ENCODE results near the gene PLEKHN1. TPM values are rescaled to one million over a fixed set of nuclear protein-coding genes. Genes with fewer than 3 reads are reported as not detected.
"Not testable (repeated sequence)": the region's sequence is repeated elsewhere in the genome, so short reads cannot be mapped to it uniquely, and the experiment has no call there.

Gene PLEKHN1
- polyA plus RNA-seq, 3 donors, result 0.20 to 0.47 (median 0.40) TPM

DNA sequence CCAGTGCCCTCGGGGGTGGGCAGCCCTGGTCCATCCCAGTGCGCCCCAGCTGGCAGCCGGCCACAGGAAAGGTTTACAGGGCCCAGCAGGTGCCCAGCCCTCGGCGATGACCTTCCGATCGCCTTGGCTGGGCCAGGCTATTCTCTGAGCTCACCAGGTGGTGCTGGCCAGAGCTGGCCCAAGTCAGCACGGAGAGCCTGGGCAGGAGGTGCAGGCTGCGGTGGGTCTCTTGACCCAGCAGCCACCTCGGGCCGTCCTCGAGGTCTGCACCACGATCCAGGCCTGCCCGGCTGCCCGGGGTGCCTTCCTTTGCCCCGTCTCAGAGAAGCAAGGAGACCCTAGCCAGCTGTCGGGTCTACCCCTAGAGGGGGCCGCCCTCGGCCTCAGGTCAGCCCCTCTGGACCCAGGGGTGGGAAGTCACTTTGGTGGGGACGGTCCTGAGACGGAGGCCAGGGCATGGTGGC is 15.2 kb downstream of the PLEKHN1 start:
- no peak for DNase-seq (ENCODE audit: extremely low read depth in 1 of 11, low read depth in 9 of 11, low spot score in 4 of 11)

DNA sequence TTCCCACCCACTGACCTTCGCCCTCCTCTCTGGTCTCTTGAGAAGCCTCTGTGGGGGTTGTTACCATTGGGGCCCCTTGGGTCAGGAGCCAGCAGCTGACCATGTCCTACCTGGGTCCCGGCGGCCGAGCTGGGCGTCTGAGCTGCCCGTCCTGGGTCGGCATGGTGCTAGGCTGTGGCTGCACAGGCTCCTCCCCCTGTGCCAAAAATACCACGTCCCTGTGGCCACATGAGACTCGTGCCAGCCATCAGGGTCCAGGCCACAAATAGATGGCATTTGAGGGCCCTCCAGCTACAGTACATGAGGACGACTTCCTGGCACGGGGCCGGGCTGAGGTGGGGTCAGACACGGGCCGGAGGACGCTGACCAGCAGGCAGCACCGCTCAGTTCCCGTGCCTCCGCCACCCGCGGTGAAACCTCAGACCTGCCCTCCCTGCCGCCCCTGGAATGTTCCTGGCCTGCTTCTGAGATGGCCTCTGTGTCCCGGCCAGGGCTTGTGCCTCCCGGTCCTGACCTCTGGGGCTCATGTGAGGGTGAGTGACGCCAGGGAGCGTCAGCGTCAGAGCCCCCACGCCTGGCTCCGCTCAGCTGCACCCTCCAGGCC is 15.8 kb downstream of the PLEKHN1 start, which contains the start of gene PERM1:
Gene PERM1 (minus strand): TSS at position 139 of the 604 bp plus-strand sequence. CDS start 1,064 bp downstream, outside the sequence.
- DNase-seq (ENCODE audit: extremely low read depth in 1 of 11, low read depth in 9 of 11, low spot score in 4 of 11), result no peak

- DNase-seq (ENCODE audit: extremely low read depth in 1 of 11, low read depth in 9 of 11, low spot score in 4 of 11), result no peak
Measured at GRCh38 chr1:982765-983436, 16.6 kb downstream of the PLEKHN1 start.

- no peak for DNase-seq (ENCODE audit: extremely low read depth in 1 of 11, low read depth in 9 of 11, low spot score in 4 of 11)
Measured at GRCh38 chr1:983798-984475, 17.7 kb downstream of the PLEKHN1 start.

DNA sequence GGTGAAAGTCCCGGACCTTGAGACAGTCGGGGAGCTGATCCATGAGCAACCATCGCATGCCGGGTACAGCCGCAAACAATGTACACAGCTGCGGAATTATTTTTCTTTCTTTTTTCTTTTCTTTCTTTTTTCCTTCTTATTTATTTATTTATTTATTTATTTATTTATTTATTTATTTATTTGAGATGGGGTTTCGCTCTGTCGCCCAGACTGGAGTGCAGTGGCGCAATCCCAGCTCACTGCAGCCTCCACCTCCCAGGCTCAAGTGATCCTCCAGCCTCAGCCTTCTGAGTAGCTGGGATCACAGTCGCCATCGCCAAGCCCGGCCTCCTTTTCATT is 18.2 kb downstream of the PLEKHN1 start:
- DNase-seq (ENCODE audit: extremely low read depth in 1 of 11, low read depth in 9 of 11, low spot score in 4 of 11), result no peak

DNA sequence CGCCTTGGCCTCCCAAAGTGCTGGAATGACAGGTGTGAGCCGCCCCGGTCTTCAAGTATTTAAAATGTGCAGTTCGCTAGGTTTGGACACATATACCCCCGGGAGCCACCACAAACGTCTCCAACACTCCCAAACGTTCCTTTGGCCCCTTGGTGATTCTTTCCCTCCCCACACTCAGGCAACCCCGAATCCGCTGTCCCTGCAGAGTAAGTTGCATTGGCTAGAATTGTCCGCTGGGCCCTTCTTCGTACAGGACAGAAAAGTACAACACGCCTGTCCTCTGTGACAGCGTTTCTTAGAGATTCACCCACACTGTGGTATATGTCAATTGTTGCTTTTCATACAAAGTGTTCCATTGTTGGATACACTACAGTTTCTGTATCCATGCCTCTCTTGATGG is 18.8 kb downstream of the PLEKHN1 start:
- no peak for DNase-seq (ENCODE audit: extremely low read depth in 1 of 11, low read depth in 9 of 11, low spot score in 4 of 11)

- DNase-seq (ENCODE audit: extremely low read depth in 1 of 11, low read depth in 9 of 11, low spot score in 4 of 11), result not testable (repeated sequence)
Measured at GRCh38 chr1:988061-988460, 21.8 kb downstream of the PLEKHN1 start.

DNA sequence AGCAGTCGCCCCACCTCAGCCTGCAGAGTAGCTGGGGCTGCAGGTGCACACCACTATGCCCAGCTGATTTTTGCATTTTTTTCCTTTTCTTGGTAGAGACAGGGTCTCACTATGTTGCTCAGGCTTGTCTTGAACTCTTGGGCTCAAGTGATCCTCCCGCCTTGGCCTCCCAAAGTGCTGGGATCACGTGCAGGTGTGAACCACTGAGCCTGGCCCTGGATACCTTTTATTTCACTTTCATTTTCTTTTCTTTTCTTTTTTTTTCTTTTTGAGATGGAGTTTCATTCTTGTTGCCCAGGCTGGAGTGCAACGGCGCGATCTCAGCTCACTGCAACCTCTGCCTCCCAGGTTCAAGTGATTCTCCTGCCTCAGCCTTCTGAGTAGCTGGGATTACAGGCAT is 25.0 kb downstream of the PLEKHN1 start:
- not testable (repeated sequence) for DNase-seq (ENCODE audit: extremely low read depth in 1 of 11, low read depth in 9 of 11, low spot score in 4 of 11)

GRCh38 chr1:991895-992294 is 25.6 kb downstream of the PLEKHN1 start:
- no peak for DNase-seq (ENCODE audit: extremely low read depth in 1 of 11, low read depth in 9 of 11, low spot score in 4 of 11)

GRCh38 chr1:992362-992761 is 26.1 kb downstream of the PLEKHN1 start:
- no peak for DNase-seq (ENCODE audit: extremely low read depth in 1 of 11, low read depth in 9 of 11, low spot score in 4 of 11)

DNA sequence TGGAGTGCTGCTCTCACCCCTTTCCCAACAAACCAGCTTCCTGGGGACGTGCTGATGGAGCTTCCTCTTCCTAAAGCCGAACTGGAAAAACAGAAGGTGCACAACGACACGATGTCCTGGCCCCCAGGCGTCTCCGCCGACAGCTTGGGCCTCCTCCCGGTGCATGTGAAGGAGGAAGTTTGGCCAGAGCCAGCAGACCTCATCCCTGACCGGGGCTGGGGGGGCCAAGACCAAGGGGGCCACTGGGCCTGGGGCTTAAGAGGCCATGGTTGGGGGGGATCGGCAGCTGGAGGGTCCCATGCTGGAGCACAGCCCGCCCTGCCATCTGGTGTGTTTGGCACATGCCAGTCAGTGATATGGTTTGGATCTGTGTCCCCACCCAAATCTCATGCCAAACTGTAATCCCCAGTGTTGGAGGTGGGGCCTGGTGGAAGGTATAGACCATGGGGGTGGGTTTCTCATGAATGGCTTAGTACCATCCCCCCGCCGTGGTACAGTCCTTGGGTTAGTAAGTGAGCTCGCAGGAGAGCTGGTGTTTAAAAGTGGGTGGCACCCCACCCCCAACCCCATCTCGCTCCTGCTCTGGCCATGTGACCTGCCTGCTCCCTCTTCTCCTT is 27.2 kb downstream of the PLEKHN1 start:
- DNase-seq (ENCODE audit: extremely low read depth in 1 of 11, low read depth in 9 of 11, low spot score in 4 of 11), result no peak

GRCh38 chr1:994546-994945 is 28.3 kb downstream of the PLEKHN1 start:
- not testable (repeated sequence) for DNase-seq (ENCODE audit: extremely low read depth in 1 of 11, low read depth in 9 of 11, low spot score in 4 of 11)

GRCh38 chr1:995665-996633 is 29.7 kb downstream of the PLEKHN1 start:
- no peak for DNase-seq (ENCODE audit: extremely low read depth in 1 of 11, low read depth in 9 of 11, low spot score in 4 of 11)

DNA sequence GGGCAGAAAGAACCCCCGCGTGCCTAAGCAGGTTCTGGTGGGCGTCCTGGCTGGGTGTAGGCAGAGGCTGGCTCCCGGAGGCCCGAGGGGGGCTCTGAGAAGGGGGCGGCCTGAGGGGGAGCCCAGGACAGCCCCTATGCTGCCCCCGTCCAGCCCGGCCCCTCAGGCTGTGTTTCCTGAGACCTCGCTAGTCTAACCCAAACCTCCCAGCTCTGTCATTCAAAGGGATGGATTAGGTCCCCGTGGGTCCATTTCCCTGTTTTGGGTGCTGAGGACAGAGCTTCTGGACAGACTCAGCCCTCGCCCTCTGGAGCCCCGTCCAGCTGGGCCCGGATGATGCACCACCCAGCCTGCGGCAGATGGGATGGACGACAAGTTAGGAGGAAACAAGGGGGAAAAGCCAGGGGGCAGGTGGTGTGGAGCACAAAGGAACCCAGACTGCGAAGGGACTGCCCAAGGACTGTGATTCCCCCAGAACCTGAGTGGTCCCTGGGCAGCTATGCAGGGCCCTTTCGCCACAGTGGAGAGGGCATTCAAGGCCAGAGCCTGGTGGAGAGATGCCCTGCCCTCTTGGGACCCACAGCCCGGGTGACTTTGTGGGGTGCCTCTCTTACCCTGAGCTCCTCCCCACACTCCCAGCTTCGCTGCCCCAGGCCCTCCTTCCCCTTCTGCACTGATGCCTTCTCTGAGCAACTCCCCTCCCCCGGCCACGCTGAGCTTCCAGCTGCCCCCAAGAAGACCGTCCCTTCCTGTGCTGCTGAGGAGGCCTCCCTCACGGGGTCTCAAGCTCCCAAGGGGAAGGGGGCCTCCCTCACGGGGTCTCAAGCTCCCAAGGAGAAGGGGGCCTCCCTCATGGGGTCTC is 30.8 kb downstream of the PLEKHN1 start:
- no peak for DNase-seq (ENCODE audit: extremely low read depth in 1 of 11, low read depth in 9 of 11, low spot score in 4 of 11)

GRCh38 chr1:997713-997992 is 31.4 kb downstream of the PLEKHN1 start:
- no peak for DNase-seq (ENCODE audit: extremely low read depth in 1 of 11, low read depth in 9 of 11, low spot score in 4 of 11)

DNA sequence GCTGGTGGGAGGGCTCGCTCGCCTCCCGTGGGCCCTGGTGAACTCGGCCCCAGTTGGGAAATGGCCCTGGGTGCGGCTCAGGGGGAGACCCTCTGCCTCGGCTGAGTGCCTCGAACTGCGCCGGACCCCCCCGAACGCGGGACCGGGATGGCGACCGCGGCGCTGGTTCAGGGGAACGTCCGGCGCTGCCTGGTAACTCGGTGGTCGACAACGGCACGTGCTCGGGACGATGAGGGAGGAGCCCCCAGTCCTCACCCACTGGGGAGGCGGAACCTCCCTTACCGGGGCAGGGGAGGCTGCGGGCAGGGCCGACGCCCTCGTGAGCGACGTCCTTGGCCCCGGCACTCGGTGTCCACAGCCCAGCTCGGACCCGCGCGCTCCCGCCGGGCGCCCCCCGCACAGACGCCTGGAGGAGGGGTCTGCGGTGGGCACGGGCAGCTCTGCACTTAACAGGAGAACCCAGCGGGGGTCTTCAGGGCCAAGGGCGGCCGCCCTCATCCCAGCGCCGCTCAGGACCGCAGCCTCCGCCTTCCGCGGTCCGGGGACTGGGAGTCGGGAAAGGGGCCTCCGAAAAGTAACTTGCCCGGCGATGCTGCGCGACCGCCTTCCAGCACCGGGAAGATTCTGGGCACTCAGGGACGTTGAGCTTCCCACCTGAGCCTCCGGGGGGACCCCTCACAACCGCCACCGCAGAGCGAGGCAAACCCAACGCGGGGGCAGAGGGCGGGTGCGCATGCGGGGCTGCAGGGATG is 31.9 kb downstream of the PLEKHN1 start:
- no peak for DNase-seq (ENCODE audit: extremely low read depth in 1 of 11, low read depth in 9 of 11, low spot score in 4 of 11)

DNA sequence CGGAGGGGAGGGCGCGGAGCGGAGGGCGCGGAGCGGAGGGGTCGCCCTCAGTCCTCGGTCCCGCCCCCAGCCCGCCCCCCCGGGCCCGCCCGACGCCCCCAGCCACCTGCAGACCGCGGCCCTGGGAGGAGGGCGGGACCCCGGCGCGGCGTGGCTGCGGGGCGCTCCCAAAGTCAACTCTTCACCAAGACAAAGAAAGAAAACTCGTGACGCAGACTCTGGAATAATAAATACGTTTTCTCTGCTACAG is 32.4 kb downstream of the PLEKHN1 start:
- no peak for DNase-seq (ENCODE audit: extremely low read depth in 1 of 11, low read depth in 9 of 11, low spot score in 4 of 11)
